Measurements from ENCODE around the gene TSC2. TPM values are rescaled to one million over a fixed set of nuclear protein-coding genes. Genes with fewer than 3 reads are reported as not detected.
"Not testable (repeated sequence)": the region's sequence is repeated elsewhere in the genome, so short reads cannot be mapped to it uniquely, and the experiment has no call there.

Gene TSC2
- total RNA-seq, 1 donor from 2014 or later: 23.6 TPM

DNA sequence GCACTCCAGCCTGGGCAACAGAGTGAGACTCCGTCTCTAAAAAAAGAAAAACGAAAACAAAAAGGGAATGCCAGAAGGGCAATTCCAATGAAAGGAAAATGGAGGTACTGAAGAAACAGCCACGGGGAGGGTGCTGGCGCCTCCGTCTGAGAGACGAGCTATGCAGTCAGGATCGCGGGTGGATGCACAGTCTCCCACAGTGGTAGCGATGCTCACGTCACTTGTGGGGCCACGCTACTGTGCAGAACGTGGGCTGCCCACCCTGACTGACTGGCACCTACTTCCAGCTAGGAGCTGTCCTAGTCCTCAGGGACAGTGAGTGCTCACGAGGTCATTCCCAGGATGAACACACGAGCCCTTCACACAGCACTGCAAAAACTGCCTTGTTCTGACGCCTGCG is 53.8 kb downstream of the TSC2 start:
- DNase-seq (ENCODE audit: low read depth in 2 of 2): not testable (repeated sequence)

DNA sequence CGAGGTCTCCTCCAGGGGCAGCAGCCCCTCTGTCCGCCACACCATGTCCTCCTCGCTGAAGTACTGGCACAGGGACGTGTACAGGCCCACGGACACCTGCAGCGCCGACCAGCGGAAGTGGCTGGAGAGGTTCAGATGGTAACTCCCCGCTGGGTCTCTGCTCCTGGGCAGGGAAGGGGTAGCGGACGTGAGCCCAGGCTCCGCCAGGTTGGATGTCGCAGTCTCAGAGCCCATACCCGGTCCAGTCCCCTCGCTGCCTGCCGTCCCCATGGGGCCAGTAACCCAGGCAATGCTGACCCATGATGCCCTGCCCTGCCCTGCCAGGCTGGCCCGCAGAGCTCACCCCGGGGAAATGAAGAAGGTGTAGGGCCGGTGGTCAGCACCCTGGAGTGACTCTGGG is 54.7 kb downstream of the TSC2 start:
- no peak for DNase-seq (ENCODE audit: low read depth in 2 of 2)

DNA sequence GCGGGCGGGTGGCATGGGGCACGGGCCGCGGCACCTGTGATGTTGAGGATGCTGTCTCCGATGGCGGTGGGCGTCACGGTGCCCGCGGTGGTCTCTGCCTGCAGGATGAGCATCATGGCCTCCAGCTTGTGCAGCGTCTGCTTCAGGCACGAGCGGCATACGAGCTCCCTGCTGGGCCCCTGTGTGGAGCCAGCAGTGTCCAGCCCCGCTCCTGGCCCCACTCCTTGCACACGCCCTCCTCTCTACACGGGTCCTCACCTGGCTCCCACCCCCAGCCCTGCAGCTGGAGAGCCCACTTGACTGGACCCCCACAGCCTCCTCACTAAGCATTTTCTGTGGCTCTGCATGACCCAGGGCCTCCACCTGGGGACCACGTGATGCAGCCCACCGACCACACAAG is 56.7 kb downstream of the TSC2 start:
- DNase-seq (ENCODE audit: low read depth in 2 of 2): not testable (repeated sequence)

DNA sequence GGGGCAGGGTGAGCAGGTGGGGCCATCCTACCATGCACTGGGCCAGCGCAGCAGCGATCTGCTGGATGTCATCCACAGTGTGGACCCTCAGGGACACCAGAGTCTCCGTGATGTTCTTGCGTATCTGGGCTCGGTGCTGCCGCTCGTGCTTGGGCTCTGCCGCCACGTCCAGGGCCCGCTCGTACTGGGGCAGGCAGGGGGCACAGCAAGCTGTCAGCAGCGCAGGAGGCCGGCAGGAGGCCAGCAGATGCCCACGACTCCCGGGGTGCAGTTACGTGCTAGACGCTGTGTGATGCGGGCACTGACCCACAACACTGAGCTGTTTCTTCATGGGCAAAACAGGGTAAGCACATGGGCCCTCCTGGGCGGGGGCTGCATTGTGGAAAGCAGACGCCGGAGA is 57.5 kb downstream of the TSC2 start:
- DNase-seq (ENCODE audit: low read depth in 2 of 2): not testable (repeated sequence)

DNA sequence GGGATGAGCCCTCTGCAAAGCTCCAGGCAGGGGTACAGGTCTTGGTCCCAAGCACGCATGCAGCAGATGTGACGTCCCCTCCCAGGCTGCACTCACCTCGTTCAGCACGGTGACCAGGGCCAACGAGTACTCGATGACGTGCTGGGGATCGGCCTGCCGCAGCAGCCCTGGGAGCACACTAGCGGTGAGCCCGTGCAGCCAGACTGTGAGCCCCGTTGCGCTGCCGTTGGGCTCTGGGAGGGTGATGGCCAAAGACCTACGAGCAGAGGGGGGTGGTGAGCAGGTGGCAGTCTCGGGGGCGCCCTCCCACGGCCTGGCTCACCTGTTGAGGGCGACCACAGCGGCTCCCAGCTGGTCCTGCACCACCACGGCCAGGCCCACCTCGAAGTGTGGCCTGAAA is 58.0 kb downstream of the TSC2 start:
- not testable (repeated sequence) for DNase-seq (ENCODE audit: low read depth in 2 of 2)

DNA sequence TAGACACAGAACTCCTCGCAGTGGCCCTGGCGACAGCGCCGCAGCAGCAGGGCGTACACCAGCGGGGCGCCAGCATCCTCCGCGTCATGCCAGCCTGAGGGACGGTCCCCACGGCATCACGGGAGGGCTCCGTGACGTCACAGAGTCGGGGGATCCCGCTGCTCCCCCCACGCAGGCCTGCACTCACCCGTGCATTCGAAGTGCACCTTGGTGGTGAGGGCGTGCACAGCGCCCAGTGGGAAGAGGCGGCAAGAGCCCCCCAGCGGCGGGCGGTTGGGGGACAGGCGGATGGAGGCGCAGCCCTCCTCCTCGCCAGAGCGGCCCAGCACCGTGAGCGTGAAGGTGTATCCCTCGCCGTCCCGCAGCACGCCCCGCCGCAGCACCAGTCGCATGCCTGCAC is 58.4 kb downstream of the TSC2 start:
- not testable (repeated sequence) for DNase-seq (ENCODE audit: low read depth in 2 of 2)

DNA sequence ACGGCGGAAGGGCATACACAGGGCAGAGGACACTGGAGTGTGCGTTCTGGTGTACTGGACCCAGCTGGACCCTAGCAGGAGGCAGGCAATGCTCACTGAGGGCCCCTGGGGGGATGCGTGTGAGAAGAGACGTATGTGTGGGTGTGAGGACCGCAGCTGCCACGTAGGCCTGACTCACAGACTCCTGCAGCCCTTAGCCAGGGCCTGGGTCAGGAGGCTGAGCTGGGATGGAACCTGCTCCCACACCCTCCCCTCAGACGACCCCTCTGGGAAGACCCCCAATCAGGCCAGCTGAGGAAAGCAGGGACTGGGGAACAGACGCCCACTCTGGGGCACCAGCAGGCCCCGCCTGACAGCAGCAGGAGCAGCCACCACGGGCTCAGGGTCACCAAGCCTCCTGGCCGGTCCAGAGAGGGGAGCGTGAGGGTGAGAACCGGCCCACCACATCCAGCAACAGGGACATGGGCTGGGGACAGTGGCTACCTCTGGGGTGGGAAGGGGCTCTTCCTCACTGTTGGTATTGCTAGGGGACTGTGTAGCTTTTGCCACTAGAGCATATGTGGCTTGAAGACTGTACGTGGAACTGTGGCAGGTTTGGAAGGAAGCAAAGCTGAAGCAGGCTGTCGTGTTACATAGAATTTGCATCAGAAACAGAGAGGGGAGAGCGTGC is 59.5 kb downstream of the TSC2 start:
- DNase-seq (ENCODE audit: low read depth in 2 of 2): not testable (repeated sequence)

DNA sequence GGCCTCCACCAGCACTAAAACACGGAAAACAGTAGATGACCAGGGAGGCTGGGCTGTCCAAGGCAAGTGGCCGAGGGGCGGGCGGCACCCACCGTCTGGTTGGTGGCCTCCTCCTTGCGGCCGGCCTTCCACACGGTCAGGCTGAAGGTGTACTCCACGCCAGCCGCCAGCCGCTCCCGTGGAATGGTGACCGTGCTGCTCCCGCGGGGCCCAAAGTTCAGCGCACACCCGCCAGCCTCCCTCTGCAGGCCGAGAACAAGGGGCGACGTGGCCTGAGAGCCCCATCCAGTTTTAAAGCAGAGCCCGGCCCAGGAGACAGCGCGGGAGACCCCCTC is 60.0 kb downstream of the TSC2 start:
- DNase-seq (ENCODE audit: low read depth in 2 of 2): not testable (repeated sequence)

DNA sequence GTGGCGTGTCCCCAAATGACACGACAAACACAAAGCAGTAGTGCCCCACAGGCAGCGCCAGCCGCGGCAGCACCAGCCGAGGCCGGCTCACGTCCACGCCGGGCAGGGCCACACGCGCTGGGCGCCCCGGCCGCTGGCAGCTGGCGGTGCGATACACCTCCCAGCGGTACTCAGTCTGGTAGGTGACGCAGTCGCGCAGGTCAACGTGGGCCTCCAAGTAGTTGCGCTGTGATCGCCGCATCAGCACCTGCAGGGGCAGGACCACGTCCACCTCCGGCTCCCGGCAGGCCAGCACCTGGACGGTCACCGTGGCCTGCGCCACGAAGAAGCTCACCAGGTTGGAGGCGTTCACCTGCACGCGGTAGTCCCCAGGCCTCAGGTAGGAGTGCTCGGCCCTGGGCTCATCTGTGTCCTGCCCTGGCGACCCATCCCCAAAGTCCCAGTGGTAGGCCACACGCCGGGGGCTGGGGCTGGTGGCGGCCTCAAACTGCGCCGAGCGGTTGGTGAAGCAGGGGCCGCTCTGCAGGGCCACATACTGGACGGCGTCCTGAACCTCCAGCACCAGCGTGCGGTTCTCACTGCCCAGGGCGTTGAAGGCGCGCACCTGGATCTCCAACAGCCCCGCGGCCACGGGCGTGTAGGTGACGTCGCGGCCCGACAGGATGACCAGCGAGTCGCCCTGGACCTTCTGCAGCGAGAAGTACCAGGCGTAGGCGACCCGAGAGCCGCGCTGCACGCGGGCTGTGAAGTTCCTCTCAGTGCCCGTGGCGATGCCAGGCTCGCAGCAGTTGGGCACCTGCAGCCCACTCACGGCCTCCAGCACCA is 60.9 kb downstream of the TSC2 start:
- not testable (repeated sequence) for DNase-seq (ENCODE audit: low read depth in 2 of 2)

DNA sequence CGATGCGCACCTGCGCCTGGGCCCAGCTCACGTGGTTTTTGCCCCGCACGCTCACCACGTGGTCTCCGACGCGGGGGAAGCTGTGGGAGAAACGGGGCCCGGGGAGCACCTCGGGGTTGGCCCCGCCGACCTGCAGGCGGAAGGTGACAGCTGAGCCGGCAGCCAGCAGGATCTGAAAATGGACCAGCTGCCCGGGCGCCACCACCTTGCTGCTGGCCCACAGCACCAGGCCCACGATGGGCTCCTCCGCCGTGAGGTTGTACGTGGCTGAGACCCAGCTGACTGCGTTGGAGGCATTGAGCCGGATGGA is 61.4 kb downstream of the TSC2 start:
- not testable (repeated sequence) for DNase-seq (ENCODE audit: low read depth in 2 of 2)

DNA sequence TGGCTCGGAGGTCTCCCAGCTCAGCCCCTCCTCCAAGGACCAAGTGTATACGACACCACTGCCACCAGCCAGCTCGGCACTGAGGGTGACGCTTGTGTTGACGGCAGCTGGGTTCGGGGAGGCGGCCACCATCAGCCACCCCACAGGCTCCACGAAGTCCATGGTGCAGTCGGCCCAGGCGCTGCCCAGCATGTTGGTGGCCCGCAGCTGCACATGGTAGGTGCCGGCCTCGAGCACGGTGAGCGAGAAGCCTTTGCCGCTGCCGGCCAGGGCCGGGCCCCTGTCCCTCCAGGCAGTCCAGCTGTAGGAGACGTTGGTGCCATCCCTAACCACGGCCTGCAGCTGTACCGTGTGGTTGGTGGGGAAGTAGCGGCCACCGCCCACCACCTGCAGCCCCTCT is 62.1 kb downstream of the TSC2 start:
- not testable (repeated sequence) for DNase-seq (ENCODE audit: low read depth in 2 of 2)

DNA sequence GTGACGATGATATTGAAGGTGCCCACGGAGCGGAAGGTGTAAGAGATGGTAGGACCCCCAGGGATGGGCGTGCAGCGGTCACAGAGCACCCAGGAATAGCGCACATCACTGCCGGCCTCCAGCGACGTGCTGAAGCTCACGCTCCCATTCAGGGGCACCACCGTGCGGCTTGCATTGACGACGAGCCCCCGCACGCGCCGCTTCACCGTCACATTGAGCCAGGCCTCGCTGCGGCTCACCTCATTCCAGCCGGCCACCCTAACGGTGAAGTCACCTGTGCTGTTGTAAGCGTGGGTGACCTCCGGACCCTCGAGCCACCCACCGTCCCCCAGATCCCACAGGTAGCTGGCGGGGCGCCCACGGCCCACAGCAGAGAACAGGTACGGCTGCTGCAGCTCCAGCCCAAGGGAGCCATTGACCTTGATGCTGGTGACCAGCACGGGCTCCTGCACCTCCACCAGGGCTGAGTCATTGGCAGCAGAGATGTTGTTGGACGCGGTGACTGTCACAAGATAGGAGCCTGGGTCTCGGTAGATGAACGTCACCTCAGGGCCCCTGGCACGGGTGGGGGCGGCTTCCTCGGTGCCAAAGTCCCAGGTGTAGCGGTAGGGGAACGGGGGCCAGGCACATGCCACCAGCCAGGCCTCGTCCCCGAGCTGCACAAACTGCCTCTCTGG is 62.7 kb downstream of the TSC2 start:
- DNase-seq (ENCODE audit: low read depth in 2 of 2): not testable (repeated sequence)

DNA sequence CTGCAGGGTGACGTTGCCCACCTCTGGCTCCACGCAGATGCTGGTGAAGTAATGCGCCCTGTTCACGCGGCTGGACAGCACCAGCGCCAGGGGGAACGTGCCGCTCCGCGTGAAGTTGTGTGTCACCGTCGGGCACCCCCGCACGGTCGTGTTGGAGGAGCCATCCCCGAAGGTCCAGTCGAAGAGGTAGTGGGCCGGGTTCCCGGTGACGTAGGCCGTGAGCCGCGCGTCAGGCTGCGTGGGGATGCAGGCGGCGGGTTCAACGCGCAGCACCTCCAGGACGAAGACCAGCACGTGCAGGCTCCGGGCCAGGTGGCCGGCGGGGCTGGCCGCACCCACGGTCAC is 63.2 kb downstream of the TSC2 start:
- not testable (repeated sequence) for DNase-seq (ENCODE audit: low read depth in 2 of 2)

DNA sequence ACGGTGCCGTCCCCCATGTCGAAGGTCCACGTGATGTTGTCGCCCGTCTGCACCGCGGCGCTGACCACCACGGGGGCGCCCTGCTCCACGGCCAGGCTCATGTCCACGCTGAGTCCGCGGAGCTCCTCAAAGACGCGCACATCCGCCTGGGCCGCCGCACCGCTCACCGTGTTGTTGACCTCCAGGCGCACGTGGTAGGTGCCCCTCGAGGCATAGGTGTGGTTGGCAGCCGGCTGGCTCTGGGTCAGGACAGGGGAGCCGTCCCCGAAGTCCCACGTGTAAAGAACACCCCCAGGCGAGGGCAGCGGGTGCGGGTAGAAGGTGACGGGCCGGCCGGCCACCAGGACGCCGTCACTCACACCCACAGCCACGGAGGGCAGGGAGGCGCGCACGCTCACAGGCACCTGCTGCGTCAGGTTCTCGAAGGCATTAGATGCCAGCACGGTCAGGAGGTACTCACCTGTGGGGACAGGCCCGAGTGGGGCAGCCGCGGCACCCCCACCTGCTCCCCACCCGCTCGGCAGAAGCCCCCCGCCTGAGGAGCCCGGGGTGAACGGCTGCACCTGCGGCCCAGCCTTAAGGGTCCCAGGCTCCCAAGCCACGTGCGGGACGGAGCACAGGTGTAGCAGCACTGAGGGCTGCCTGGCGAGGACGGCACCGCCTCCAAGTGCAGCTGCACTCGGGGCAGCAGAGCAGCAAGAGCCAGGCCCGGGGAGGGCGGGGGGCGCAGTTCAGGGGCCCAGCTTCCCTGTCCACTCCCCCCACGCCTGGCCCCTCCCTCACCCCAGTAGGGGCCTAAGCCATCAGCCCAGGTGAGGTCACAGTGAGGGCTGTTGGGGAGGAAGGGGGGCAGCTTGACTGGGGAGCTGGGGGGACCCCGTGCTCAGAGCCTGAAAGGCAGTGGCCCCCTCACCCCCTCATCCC is 63.9 kb downstream of the TSC2 start:
- DNase-seq (ENCODE audit: low read depth in 2 of 2): not testable (repeated sequence)

DNA sequence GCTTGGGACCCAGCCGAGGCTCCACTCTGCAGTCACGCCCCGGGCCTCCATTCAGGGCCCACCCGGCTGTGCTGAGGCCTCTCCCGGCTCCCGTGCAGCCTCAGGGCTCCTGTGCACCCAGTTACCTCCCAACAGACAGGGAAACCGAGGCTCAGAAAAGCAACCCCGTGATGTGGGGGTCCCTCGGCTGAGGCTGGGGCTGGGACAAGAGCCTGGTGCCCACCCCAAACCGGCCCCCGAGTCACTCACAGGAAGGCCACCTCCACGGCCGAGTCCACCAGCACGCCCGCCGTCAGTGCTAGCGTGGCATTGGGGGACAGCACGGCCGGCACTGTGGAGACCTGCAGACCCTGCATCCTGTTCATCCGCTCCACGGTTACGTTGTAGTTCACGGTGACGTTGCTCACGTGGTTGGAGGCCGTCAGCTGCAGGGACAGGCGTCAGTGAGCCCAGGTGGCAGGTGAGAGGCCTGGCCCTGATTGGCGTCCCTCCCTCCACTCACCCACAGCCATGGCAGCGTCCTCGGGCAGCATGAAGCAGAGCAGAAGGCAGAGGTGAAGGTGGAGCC is 64.8 kb downstream of the TSC2 start:
- not testable (repeated sequence) for DNase-seq (ENCODE audit: low read depth in 2 of 2)

DNA sequence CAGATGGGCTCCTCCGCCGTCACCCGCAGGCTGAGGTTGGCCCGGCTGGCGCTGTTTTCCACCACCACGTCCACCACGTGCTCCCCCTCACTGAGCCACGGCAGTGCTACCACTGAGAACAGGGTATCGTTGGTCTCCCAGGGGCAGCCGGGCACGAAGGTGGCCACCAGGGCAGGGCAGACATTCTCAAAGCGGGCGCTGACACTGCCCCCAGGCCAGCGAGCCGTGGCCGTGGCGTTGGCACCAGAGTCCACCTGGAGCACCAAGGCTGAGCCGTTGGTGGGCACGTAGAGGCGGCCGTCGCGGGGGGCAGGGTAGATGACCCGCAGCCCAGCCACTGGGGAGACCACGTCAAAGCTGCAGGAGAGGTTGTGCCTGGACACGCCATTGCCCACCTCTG is 66.4 kb downstream of the TSC2 start:
- DNase-seq (ENCODE audit: low read depth in 2 of 2): not testable (repeated sequence)

DNA sequence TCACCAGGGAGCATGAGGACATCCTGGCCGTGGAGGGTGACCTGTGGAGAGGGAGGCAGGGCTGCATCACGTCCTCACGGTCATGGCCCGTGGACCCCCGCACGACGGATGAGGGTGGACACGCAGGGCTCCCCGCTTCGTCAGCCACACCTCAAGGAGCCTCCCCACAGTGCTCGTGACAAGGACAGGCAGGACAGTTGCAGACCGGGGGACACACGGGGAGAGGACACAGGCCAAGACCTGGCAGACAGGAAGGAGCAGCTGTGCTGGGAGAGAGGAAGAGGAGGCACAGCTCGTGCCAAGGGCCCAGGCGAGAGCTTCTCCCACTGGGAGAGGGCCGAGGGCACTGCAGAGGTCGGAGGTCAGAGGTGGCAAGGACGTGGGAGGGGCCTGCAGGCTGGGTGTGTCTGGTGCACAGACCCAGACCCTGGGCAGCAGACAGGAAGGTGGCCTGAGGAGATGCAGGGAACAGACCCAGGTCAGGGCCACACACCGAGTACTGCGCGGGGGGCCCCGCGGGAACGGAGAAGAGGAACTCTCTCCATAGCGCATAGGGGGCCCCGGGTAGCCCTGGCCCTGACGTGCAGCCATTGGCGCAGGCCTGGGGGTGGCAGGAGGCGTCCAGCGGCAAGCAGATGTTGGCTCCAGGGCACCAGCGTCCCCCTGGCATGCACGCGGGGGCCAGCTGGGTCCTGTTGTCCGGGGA is 67.3 kb downstream of the TSC2 start:
- DNase-seq (ENCODE audit: low read depth in 2 of 2): not testable (repeated sequence)

DNA sequence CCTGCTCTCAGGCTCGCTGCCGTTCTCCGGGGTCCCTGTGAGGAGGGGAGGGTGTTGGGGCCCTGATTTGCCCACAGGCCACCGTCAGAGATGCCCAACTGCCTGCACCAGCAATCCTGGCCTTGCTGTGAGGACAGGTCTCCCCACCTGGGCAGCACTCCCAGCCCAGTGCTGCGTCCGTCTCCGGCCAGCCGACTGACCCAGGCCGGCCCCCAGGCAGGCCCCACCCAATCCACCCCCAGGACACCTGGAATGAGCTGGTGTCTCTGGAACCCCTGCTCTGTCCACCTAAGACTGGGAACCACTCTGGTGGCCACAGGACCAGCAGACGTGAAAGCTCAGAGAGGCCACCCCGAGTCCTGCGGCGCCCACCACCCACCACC is 67.8 kb downstream of the TSC2 start:
- DNase-seq (ENCODE audit: low read depth in 2 of 2): no peak

DNA sequence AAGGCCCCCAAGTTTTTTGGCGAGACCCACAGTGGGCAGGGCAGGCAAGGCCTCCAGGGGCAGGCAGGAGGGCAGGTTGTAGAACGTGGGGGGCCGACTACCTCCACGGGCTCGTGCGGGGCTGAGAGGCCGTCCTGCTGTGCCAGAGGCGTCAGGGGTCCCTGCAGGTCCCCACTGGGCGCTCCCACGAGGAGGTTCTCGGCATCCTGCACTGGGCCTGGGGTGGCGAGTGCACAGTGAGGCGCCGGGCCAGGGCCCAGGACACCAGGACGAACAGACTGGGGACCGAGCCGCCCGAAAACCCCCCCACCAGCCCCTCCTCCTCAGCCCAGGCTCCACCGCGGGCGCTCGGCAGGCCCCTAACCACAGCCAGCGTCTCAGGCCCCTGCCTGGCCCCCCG is 68.6 kb downstream of the TSC2 start:
- not testable (repeated sequence) for DNase-seq (ENCODE audit: low read depth in 2 of 2)

DNA sequence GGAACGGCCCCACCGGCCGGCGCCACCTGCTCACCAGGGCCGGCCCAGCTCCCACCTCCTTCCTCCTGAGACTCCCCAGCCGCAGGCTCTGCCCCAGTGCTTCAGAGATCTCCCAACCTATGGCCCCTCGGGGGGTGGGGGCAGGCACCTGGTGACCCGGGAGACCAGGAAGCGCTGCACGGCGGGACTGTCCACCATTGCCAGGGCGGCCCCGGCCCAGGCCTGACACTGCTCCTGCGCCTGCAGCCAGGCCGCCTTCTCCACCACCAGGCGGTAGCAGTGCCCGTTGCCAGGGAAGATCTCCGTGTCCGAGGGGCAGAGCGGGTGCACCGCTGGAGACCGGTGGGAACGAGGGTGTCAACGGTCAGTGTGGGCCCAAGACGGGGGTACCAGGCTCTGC is 69.6 kb downstream of the TSC2 start:
- not testable (repeated sequence) for DNase-seq (ENCODE audit: low read depth in 2 of 2)

All from dermis microvascular lymphatic vessel endothelial cell (primary cell).